ENCODE data around the gene PARD3.
A peak's percentile ranks its signal among the peaks of the same experiment; 100 is the strongest.

DNA sequence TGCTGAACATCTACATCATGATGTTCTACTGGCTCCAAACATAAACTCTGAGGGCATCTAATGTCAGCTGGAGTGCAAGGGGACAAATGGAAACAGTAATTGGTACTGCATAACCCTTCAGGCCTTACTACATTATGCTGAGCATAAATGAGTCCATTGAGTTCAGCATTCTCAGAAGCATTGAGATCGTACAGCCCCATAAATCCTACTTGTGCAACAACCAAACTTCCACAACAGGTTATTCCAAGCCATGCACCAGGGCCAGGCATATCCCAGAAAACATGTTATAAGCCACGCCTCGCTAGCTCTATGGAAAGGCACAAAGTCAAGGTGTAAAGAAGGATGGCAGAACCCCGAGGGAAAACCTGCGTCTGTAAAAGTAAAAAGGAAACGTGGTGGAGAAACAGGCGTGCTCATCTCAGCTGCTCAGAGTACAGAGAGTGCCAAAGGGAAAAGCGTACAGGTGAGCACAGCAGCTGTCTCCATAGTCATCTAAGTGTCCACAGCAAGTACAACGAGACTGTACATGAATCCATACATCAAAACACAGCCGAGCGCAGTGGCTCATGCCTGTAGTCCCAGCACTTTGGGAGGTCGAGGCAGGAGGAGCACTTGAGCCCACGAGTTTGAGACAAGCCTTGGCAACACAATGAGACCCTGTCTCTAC, 124.6 kb downstream of the PARD3 start:
- TF ChIP-seq CTCF (IDR thresholded peaks at IDR 0.05), result no peak
- peak in 1 of 3 donors; percentile 62 for TF ChIP-seq POLR2AphosphoS5 (IDR thresholded peaks at IDR 0.05)
- TF ChIP-seq EP300 (IDR thresholded peaks at IDR 0.05), result no peak
- no peak for TF ChIP-seq POLR2A (IDR thresholded peaks at IDR 0.05)
